HG02943 (cell line): ENCODE measurements around the gene SEMA4D.
"Not testable (repeated sequence)": the region's sequence is repeated elsewhere in the genome, so short reads cannot be mapped to it uniquely, and the experiment has no call there.

Experiments used
- ATAC-seq: cut with Tn5 transposase; IDR thresholded peaks from one replicate; pipeline ENCODE4 v1.9.1; 2021; ENCODE audit warnings: mild to moderate bottlenecking, low read depth, moderate library complexity; ENCODE audit not compliant: unreplicated experiment

The SEMA4D gene

DNA sequence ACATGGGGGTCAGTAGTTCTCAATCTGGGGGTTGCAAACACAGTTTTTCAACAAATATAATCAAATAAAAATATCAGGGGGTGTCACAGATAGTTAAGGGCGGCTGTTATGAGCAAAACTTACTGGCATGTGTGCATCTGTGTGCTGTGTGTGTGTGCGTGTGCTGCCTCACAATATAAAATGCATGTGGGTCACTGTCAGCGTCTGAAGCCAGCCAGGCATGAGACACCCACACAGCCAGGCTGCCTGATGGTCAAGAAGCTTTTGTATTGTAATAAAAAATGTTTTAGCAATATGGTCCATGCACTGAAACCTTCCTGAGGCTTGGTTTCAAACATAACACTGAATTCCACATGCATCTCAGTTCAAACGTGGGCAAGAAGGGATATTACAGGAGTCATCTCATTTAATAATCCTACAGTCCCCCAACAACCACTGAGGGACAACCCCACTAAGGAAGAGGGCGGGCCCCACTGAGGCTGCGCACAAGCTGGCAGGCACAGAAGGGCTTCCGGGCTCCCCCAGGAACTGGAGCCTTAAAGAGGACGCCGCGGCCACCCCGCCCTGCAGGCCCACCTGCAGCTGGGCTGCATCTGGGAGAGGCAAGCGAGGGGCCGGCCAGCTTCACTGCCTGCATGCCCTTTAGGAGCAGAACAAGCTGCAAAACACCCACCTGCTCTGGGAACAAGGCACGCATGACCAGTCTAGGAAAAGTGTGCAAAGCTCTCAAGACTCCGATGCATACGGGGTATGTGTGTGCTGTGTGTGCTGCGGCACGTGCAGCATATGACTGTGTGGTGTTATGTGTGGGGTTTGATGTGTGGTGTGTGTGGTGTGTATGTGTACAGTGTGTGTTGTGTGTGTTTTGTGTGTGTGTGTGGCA is 14.1 kb downstream of the SEMA4D start:
- peak; percentile 58 for ATAC-seq

DNA sequence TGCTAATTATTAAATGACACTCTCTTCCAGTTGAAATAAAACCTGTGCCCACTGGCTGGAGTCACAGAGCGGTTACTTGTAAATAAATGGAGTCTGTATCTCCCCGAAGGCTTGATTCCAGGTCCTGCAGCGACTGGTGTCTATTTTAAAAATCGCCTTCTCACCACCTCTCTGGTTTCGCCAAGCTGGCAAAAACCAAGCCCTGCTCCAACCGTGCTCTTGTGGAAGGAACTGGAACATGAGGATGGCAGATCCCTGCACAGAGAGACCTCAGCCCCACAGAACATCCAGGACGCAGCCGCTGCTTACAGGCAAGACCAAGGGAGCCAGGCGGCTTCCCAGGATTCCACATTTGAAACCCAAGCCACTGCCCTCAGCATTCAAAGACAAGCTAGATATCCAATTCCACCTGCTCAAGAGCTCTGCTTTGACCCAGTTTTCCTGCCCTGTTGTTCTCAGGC is 15.0 kb downstream of the SEMA4D start:
- no peak for ATAC-seq

DNA sequence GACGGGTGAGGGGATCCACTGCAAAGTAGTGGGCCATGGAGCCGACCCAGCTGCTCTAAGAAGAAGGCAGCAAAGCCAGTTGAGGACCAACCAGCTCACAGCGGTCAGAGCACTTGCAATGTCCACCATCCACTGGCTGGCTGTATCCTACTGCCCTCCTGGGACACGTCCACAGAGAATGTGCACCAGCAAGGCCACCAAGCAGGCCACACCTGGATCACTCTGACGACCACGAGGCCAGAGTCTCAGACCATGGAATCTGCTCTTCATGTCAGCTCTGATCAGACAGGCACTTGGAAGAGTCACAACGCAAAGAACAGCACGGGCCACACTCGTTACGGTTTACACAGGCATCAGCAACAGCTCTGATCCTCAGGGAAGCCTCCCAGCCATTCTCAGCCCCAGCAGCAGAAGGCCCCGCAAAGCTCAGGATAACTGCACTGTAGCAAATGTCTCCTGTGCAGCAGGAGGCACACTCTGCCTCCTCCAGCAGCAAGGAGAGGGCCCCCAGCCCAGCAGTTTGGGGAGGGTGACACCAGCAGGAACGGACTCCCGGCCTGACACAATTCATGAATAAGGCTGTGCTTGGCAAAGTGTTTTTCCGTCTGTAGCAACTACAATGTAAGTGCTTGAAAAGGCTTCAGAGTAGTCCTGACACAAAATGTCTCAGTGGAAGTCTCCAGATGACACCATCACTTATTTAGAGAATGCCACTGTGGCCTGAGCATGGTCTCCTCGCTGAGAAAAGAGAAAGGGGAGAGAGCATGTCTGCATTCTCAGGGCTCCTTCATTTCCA is 15.7 kb downstream of the SEMA4D start:
- ATAC-seq: no peak

DNA sequence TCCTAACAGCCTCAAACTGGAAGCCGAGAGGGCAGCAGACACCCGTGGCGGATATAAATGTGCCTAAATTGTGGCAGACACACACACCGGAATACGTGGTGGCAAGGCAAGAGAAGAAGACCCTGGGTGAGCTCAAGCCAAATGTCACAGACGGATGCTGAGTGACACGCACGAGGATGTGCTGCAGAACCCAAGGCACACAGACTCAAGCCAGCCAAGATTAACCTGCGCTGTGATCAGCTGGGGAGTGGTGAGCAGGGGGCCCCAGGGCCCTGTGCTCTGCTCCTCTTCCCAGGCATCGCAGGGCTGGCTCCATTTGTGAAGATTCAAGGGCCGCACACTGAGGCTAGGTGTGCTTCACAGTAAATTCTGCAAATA is 16.4 kb downstream of the SEMA4D start:
- ATAC-seq: no peak

DNA sequence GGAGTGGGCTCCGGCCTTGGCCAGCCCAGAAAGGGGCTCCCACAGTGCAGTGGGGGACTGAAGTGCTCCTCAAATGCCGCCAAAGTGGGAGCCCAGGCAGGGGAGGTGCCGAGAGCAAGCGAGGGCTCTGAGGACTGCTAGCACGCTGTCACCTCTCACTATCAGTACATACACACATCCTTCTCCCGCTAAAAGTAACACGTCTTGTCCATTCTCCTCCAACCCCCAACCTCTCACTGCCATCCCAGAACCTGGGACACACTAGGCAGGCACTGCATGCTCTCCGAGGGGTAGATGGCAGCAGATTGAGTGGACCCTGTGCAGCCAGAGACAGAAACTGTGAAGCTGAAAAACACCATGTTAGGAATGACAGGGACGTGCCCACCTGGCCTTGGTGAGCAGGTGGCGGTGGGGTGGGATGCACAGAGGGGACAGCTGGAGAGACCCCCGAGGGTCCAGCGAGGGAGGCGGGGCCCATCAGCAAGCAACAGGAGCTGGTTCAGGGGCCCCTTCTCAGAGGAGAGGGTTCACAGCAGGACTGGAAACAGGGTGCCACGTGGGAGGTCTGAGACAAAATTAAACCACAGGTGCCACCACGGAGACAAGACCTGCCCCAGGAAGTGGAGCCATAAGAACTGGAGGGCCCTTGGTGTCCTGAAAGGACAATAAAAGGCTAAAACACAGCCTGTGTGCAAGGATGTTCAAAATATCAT is 16.9 kb downstream of the SEMA4D start:
- ATAC-seq: no peak

DNA sequence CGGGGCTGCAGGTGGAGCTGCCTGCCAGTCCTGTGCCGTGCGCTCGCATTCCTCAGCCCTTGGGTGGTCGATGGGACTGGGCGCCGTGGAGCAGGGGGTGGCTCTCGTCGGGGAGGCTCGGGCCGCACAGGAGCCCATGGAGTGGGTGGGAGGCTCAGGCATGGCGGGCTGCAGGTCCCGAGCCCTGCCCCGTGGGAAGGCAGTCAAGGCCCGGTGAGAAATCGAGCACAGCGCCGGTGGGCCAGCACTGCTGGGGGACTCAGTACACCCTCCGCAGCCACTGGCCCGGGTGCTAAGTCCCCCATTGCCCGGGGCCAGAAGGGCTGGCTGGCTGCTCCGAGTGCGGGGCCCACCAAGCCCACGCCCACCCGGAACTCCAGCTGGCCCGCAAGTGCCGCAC is 17.5 kb downstream of the SEMA4D start:
- ATAC-seq: not testable (repeated sequence)

DNA sequence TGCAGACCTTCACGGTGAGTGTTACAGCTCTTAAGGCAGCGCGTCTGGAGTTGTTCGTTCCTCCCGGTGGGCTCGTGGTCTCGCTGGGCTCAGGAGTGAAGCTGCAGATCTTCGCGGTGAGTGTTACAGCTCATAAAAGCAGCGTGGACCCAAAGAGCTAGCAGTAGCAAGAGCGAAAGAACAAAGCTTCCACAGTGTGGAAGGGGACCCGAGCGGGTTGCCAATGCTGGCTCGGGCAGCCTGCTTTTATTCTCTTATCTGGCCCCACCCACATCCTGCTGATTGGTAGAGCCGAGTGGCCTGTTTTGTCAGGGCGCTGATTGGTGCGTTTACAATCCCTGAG is 18.3 kb downstream of the SEMA4D start:
- ATAC-seq: not testable (repeated sequence)

DNA sequence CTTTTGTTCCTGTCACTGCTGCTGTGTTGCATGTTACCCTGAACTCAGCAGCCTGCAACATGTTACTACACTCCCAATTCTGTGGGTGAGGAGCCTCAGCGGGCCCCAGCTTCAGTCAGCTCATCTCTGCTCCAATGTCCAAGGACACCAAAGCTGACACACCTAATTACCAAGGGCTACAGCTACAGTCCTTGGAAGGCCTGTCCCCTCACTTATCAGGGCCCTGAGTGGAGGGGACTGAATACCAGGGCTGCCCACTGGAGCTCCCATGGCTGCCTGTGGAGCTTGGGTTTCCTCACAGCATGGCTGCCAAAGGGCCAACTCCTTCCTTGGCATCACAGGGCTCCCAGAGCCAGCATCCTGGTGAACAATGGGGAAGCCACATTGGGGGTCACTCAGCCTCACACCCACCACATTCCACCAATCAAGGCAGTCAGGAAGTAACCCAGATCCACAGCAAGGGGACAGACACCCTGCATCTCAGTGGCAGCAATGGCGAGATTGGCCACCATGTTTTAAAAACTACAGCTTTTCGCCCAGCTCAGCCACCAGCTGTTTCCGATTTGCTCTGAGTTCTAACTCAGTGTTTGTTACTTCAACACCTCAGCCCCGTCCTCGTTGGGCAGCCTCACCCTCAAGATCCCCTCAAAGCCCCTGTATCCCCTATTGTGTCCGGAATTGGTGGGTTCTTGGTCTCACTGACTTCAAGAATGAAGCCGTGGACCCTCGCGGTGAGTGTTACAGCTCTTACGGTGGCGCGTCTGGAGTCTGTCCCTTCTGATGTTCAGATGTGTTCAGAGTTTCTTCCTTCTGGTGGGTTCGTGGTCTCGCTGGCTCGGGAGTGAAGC is 18.9 kb downstream of the SEMA4D start:
- ATAC-seq: no peak

DNA sequence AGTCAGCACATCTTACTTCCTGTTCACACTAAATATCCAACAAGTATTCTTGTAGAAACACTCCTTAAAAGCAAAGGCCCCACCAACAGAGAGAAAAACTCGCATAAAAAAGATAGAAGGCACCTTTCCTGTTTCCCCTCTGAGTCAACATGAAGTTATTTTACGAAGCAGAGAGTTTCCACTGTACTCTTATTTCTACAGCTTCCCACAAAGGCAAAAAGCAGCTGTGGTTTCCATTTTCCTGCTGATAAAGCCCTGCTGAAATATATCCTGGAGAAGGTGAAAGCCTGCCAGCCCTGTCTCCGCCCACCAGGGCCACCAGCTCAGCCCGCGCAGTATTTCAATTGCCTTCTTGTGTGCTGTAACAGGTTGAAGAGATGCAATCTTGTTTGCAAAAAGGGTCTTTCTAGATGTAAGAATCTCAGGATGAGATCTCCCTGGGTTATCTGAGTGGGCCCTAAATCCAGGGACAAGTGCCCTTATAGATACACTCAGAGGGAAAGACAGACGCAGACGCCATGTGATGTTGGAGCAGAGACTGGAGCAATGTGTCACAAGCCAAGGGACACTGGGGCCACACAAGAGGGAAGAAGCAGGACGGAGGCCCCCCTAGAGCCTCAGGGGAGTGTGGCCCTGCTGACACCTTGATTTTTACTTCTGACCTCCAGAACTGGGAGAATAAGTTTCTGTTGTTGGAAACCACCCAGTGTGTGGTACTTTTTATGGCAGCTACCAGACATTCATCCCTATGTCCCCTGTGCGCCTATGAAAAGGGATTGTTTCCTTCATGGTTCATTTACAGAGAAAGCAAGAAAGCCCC is 19.9 kb downstream of the SEMA4D start:
- no peak for ATAC-seq

DNA sequence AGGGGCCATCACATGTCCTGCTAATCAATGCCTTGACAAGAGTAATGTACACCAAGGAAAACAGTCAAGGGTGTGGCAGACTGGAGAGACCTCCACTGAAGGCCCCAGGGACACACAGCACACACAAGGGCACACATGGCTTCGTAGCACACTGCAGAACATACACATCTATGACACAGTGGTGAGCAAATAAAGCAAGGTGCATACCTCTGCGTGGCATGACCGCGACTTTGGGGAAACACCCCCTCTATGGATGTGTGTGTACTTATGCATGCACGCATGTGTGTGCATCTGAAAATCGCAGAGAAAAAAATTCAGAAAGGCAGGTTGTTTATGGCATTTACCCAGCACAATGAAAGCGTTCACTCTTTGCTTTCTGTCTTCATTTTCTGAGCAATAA is 20.5 kb downstream of the SEMA4D start:
- no peak for ATAC-seq

DNA sequence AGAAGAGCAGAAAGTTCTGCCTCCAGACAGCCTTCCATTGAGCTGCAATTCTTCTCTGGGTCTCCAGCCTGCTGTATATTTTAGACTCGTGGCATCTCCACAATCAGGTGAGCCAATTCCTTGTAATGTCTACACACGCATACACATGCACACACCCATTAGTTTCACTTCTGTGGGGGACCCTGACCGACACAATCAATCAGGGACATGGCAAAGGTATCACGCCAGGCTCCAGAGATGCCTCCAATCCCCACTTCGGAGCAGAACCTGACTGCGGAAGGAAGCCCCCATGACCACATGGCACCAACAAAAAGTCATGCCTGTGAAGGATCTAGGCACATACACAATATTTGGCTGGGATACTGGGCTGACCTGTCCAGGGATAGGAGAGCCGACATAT is 21.4 kb downstream of the SEMA4D start:
- ATAC-seq: no peak

DNA sequence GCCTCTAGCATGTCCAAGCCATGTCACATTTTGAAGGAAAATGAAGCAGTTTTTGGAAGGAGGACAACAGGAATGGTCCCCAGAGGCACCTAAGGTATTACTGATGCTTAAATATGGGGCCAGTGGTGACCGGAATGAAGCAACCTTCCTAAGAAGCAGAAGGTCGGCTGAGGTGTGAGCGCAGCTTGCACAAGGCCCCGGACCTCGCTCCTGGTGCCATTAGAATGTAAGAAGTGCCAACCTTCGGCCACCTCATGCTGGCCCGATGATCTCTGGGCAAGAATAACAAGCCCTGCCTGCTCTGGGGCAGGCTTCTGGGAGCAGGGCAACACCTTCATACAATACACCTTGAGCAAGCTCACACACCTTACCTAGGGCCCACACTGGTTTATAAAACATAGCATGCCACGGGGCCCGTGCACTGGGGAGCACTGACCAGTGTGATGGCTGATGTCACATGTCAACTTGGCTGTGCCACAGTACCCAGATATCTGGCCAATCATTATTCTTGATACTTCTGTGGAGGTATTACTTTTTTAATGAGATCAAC is 21.9 kb downstream of the SEMA4D start:
- ATAC-seq: no peak

DNA sequence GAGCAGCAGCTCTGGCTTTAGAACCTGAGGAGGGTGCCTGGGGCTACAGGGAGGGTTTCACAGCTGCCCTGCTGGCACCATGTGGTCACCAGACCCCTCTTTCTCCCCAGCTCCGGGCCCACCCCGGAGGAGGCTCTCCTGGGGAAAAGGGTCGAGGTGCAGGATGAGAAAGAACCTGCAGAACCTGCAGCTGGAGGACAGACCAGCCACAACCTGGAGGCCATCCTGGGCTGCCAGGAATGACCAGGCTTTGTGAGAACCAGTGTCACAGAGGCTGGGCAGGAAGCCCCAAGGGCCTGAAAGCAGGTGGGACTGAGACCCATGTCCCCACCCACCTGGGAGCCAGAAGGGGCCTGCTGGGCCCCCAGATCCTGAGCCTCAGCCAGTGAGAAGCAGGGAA is 23.0 kb downstream of the SEMA4D start:
- ATAC-seq: no peak

DNA sequence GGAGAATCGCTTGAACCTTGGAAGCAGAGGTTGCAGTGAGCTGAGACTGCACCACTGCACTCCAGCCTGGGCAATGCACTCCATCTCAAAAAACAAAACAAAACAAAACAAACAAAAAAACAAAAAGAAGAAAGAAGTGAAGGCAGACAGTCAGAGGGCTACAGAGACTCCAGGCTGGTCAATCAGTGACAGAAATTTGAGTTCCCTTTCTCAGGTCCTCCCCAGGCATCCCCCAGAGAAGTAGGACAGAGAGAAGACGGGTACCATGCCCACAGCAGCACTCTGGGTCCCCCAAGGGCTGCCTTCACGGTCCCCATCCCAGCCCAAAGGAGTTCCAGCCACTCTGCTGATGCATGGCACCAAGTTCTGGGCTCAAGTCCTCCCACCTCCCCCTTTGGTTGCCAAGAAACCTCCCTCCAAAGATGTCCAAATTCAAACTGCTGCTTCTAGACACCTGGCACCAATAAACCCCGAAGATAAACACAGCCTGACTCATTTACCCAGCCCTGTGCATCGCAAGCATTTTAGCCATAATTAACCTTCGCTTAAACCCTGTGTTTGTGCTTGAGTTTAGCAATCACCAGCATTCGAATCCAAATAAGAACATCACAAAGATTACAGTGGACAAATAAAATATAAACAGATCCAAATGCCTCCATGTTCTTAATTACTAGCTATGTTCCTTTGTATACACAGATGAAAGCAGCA is 24.0 kb downstream of the SEMA4D start:
- peak; percentile 56 for ATAC-seq

DNA sequence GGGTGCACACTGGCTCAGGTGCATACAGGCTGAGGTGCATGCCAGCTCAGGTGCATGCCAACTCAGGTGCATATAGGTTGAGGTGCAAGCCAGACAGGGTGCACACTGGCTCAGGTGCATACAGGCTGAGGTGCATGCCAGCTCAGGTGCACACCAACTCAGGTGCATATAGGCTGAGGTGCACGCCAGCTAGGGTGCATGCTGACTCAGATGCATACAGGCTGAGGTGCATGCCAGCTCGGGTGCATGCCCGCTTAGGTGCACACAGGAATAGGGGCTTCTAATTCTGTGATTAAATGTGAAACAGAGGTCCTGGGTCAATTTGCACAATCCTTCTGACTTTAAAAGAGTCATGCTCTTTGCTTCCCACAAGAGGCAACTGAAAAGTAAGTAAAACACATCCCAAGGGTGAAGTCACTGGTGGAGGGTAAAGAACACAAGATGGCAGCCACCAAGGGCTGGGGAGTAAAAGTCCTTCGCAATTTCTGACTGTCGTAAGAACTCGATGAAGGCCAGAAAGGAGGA is 26.1 kb downstream of the SEMA4D start:
- ATAC-seq: not testable (repeated sequence)

DNA sequence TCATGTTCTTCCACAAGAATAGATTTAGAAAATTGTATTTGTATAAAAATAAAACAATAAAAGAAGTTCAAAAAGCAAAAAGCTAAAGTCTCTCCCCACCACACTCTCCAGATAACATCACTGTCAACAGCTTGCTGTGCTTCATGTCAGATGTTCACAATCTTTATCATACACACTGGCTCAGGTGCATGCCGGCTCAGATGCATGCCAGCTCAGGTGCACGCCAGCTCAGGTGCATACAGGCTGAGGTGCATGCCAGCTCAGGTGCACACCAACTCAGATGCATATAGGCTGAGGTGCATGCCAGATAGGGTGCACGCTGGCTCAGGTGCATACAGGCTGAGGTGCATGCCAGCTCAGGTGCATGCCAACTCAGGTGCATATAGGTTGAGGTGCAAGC is 26.5 kb downstream of the SEMA4D start:
- no peak for ATAC-seq

DNA sequence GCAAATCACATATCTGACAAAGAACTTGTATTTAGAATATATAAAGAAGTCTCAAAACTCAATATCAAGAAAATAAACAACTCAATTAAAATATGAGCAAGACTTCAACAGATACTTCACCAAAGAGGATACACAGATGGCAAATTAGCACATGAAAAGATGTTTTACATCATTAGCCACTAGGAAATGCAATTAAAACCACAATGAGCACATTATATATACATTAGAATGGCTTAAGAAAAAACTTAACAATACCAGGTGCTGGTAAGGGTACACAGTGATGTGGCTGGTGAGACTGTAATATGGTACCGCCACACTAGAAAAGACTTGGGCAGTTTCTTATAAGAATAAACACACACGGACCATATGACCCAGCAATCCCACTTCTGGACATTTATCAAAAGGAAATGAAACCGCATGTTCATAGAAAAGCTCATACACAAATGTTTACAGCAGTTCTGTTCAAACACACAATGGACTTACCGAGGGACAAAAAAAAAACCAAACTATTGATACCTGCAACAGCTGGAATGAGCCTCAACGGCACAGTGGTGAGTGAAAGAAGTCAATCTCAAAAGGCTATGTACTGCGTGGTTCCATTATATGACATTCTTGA is 27.6 kb downstream of the SEMA4D start:
- no peak for ATAC-seq

DNA sequence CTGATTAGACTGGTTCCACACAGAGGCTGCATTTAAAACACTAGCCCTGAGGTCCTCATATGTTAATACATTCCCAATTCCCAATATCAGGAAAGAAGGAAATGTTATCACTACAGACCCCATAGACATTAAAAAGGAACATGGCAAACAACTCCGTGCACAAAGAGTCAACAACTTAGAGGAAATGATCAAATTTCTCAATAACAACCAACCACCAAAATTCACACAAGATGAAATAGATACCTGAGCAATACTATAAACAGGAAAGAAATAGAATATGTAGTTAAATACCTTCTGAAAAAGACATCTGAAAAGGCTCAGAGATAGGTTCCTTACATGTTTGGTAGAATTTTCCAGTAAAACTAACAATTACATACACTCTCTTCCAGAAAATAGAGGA is 28.9 kb downstream of the SEMA4D start:
- ATAC-seq: no peak
